SIG-M5 treated with dmso at 0.1 percent for 504 hours (cell line): ENCODE data around the gene FAM168A.

Experiments used
- DNase-seq: peaks from one replicate; lab custom pipeline; 2025; ENCODE audit not compliant: unreplicated experiment; lab: John Stamatoyannopoulos, UW

The FAM168A gene

GRCh38 chr11:73430326-73430725 lies 167.6 kb downstream of the FAM168A start:
- DNase-seq: no peak

- no peak for DNase-seq
Measured at GRCh38 chr11:73429121-73429750, 168.7 kb downstream of the FAM168A start.

- DNase-seq: no peak
Measured at GRCh38 chr11:73428699-73429098, 169.2 kb downstream of the FAM168A start.

- no peak for DNase-seq
Measured at GRCh38 chr11:73428227-73428626, 169.7 kb downstream of the FAM168A start.

GRCh38 chr11:73426219-73426850 lies 171.6 kb downstream of the FAM168A start:
- DNase-seq: no peak

- DNase-seq: peak; percentile 80
Measured at GRCh38 chr11:73425108-73425507, 172.8 kb downstream of the FAM168A start.

GRCh38 chr11:73423506-73423905 lies 174.4 kb downstream of the FAM168A start:
- DNase-seq: no peak

- DNase-seq: no peak
Measured at GRCh38 chr11:73422886-73423285, 175.0 kb downstream of the FAM168A start.

GRCh38 chr11:73420136-73420535 lies 177.8 kb downstream of the FAM168A start:
- no peak for DNase-seq

GRCh38 chr11:73416786-73417185 lies 181.1 kb downstream of the FAM168A start:
- no peak for DNase-seq

GRCh38 chr11:73415854-73416615 lies 181.9 kb downstream of the FAM168A start:
- DNase-seq: no peak

- DNase-seq: peak; percentile 37
Measured at GRCh38 chr11:73414977-73415651, 182.8 kb downstream of the FAM168A start.

- DNase-seq: peak; percentile 53
Measured at GRCh38 chr11:73413256-73413655, 184.7 kb downstream of the FAM168A start.

- DNase-seq: no peak
Measured at GRCh38 chr11:73412308-73412707, 185.6 kb downstream of the FAM168A start.

GRCh38 chr11:73411031-73411430 lies 186.9 kb downstream of the FAM168A start:
- DNase-seq: no peak

- no peak for DNase-seq
Measured at GRCh38 chr11:73410627-73411026, 187.3 kb downstream of the FAM168A start.

- DNase-seq: no peak
Measured at GRCh38 chr11:73409431-73409830, 188.5 kb downstream of the FAM168A start.

GRCh38 chr11:73406619-73407018 lies 191.3 kb downstream of the FAM168A start:
- DNase-seq: no peak

- no peak for DNase-seq
Measured at GRCh38 chr11:73406131-73406530, 191.8 kb downstream of the FAM168A start.

- DNase-seq: no peak
Measured at GRCh38 chr11:73405146-73405510, 192.8 kb downstream of the FAM168A start.

- no peak for DNase-seq
Measured at GRCh38 chr11:73404506-73405145, 193.3 kb downstream of the FAM168A start.
